ENCODE data around the gene ZMYND11.
"Not testable (repeated sequence)": the region's sequence is repeated elsewhere in the genome, so short reads cannot be mapped to it uniquely, and the experiment has no call there.

Gene ZMYND11

GRCh38 chr10:282294-283139 is 147.3 kb downstream of the ZMYND11 start:
- DNase-seq (ENCODE audit: low read depth) = no peak

- DNase-seq (ENCODE audit: low read depth) = no peak
These were observed 147.9 kb downstream of the ZMYND11 start for GRCh38 chr10:283140-283479.

GRCh38 chr10:283916-284356 is 148.7 kb downstream of the ZMYND11 start:
- no peak for DNase-seq (ENCODE audit: low read depth)

- no peak for DNase-seq (ENCODE audit: low read depth)
These were observed 150.0 kb downstream of the ZMYND11 start for GRCh38 chr10:285216-285615.

- no peak for DNase-seq (ENCODE audit: low read depth)
These were observed 151.9 kb downstream of the ZMYND11 start for GRCh38 chr10:287026-287709.

- DNase-seq (ENCODE audit: low read depth) = no peak
These were observed 152.6 kb downstream of the ZMYND11 start for GRCh38 chr10:287814-288213.

- DNase-seq (ENCODE audit: low read depth) = no peak
These were observed 153.3 kb downstream of the ZMYND11 start for GRCh38 chr10:288316-289200.

GRCh38 chr10:289581-289980 is 154.3 kb downstream of the ZMYND11 start:
- DNase-seq (ENCODE audit: low read depth) = no peak

GRCh38 chr10:290026-290725 is 154.9 kb downstream of the ZMYND11 start:
- DNase-seq (ENCODE audit: low read depth) = no peak

- DNase-seq (ENCODE audit: low read depth) = no peak
These were observed 158.4 kb downstream of the ZMYND11 start for GRCh38 chr10:293636-294035.

- DNase-seq (ENCODE audit: low read depth) = no peak
These were observed 162.3 kb downstream of the ZMYND11 start for GRCh38 chr10:297567-297966.

- no peak for DNase-seq (ENCODE audit: low read depth)
These were observed 162.8 kb downstream of the ZMYND11 start for GRCh38 chr10:298033-298432.

- DNase-seq (ENCODE audit: low read depth) = no peak
These were observed 164.3 kb downstream of the ZMYND11 start for GRCh38 chr10:299512-299911.

GRCh38 chr10:299969-300368 is 164.7 kb downstream of the ZMYND11 start:
- no peak for DNase-seq (ENCODE audit: low read depth)

GRCh38 chr10:300580-300979 is 165.3 kb downstream of the ZMYND11 start:
- DNase-seq (ENCODE audit: low read depth) = not testable (repeated sequence)

GRCh38 chr10:301536-301935 is 166.3 kb downstream of the ZMYND11 start:
- DNase-seq (ENCODE audit: low read depth) = no peak

Data from stimulated activated CD4-positive, alpha-beta T cell treated with anti-CD3 and anti-CD28 coated beads, Interleukin-2, amount 100 ng/mL, for 4 hours (primary cell).